GM19324 (cell line): ENCODE measurements around the gene CTDP1.

Experiments
- ATAC-seq: cut with Tn5 transposase; IDR thresholded peaks from one replicate; pipeline ENCODE4 v1.9.1; 2021; ENCODE audit warnings: mild to moderate bottlenecking, moderate library complexity; ENCODE audit not compliant: unreplicated experiment, low FRiP score

CTDP1 gene

GRCh38 chr18:79789901-79790890 lies 110.6 kb downstream of the CTDP1 start:
- no peak for ATAC-seq

- ATAC-seq: no peak
These were observed 111.7 kb downstream of the CTDP1 start for GRCh38 chr18:79790996-79791972.

- ATAC-seq: no peak
These were observed 112.7 kb downstream of the CTDP1 start for GRCh38 chr18:79792096-79792987.

- no peak for ATAC-seq
These were observed 113.4 kb downstream of the CTDP1 start for GRCh38 chr18:79792988-79793355.

GRCh38 chr18:79794846-79795245 lies 115.2 kb downstream of the CTDP1 start:
- ATAC-seq: no peak

- no peak for ATAC-seq
These were observed 115.8 kb downstream of the CTDP1 start for GRCh38 chr18:79795446-79795845.

DNA sequence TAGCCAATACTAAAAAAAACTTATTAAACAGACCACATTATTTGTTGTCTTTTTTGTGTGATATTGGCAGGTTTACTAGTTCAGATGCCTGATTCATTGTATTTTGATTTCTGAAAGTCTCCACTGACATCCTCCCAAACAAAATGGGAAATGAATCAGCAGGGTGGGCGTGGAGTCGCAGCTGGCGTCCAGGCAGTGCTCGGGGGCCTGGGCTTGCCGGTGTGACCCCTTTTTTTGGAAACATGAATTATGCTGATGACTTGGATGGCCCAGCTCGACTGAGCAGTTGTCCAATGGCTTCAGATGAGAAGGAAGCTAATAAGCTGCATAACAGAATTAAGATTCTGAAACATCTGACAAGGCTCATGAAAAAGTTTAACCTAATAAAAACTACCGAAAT lies 116.4 kb downstream of the CTDP1 start:
- no peak for ATAC-seq

DNA sequence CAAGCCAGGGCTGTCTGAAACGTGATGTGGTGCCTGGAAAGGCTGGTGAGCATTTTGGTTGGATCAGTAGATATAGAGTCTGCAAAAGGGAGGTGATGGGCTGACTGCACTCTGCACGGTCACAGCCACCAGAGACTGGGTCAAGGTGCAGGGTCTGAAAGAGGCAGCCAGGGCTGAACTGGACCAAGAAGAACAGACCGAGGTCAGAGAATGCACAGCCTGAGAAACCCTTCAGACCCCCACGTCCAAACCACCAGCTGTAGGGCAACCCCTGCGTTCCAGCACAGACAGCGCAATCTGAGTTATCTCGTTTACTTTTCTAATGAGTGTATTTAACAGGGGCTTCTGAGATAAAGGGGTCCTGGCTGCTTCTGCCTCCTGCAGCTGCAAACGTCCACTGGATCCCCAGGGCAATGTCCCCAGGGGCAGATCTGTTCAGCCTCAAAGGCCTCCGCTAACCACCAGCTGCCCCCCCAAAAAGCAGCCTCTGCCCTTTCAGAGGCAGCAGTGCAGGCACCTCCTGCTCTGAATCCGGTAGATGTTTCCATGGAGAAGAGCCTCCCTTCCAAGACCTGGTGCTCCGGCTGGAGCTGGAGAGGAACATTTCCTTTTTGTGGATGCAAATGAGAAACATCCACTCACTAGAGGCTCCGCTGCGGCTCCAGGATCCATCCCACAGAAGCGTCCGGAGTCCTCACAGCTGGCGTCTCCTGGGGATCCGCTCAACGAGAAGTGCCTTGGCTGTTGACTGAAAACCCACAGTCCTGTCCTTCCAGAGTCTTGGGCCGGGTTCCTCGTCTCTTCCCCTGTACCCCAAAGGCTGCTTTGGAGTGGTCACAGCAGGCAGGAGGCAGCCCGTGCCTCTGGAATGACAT lies 117.2 kb downstream of the CTDP1 start:
- ATAC-seq: no peak

DNA sequence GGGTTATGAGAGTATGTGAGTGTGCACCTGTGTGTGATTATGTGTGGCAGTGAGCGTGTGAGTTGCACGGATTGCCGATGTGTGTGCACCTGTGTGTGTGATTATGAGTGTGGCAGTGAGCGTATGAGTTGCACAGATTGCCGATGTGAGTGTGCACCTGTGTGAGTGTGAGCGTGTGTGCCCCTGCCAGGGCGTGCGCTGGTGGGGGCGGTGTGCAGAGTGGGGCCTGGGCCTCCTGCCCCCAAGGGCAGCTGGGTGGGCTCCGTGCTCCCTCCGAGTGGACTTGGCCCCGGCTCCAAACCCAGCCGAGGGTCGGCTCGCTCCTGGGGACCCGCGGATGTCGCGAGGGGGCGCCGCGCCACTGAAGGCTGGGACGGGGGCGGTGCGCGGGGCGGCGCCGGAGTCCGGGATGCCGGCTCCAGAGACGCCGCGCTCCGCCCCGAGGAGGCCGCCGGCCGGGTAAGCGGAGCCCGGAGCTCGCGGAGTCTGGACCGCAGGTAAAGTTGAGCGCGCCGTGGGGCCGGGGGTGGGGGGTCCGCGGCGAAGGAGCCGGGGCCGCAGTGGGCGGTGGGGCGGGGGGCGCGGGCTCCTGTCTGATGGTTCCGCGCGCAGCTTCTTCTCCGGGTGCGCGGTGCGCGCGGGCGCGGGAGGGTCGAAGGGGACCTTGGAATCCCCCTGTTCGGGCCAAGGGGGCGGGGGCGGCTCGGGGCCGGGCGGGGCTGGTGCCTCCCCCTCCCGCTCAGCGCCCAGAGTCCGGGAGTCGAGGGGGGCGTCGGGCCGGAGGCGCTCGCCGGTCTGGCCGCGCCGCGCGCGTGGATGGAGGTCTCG lies 118.1 kb downstream of the CTDP1 start, which contains the start of gene KCNG2:
TSS of gene KCNG2 (plus strand) at position 421 of the 828 bp plus-strand sequence. CDS start 65,730 bp downstream, outside the sequence.
- no peak for ATAC-seq

DNA sequence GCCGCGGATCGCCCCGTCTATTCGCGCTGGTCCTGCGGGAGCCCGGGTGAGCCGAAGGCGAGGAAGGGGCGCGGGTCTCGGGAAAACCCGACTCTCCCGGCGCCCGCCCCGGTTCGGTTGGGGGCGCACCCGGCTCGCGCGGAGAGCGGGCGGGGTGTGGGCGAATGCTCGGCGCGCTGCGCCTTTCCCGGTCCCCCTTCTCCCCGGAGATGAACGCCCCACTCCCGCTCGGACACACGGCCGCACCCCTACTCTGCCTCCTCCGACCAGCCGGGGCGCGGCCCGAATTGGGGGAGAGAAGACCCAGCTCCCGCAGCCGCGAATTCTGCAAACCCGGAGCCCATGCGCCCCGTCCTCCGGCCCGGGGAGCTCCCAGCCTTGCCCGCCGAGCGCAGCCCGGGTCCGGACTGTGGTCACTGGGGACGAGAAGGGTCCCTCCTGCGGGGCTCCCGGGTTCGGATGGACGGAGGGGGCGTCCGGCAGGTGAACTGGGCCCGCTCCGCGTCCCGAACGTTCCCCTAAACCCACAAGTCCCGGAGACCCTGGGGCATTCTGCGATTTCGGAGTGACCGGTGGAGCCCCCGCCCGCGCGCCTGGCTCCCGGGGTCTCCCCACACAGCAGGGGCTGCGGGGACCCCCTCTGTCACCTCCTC lies 118.9 kb downstream of the CTDP1 start:
- ATAC-seq: no peak

DNA sequence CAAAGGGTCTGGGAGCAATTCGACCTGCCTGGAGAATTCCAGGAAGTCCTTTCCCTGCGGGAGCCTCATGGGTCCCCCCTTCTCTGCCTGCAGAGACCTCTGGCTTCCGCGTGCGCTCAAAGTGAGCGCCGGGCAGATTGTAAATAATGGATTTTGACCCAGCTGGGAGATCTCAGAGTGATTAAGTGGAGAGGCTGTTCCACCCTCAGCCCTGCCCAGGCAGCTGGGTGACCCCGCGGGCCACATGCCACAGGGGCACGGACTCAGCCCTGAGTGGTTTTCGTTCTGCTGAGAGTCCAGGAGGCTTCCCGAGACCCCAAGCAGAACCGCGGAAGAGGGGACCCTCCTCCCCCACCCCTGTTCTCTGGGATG lies 119.4 kb downstream of the CTDP1 start:
- ATAC-seq: no peak

DNA sequence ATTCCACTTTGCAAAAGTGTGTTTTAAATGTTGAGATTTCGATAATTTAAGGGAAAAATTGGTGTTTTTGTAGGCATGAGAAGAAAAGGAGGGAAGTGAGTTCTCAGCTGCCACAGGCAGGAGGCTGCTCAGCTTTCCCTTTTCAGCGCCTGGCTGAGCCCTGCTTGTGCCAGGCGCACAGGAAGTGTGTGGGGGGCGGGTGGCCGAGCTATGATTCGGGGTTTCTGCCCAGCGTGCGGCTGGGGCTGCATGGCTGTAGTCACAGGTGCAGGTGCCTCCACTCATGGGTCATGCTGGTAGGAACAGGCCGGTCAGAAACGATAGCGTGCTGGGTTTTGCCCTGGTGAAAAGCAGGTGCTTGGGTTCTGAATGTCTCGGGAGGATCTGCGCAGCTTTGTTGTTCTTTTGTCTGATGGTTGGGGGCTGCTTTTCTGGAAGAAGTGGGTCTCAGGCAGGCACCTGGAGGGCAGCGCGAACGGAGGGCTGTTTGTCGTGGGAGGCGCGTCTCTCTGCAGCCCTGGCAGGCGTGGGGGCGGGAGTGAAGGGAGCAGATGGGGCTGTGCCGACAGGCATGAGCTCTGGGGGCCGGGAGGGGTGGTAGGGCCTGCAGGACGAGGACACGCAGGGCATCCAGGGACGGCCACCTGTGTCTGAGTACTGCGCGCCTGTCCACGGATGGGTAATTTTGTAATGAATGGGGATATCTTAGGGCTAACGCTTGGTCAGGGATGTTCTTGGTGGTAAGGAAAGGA lies 120.2 kb downstream of the CTDP1 start:
- ATAC-seq: no peak

DNA sequence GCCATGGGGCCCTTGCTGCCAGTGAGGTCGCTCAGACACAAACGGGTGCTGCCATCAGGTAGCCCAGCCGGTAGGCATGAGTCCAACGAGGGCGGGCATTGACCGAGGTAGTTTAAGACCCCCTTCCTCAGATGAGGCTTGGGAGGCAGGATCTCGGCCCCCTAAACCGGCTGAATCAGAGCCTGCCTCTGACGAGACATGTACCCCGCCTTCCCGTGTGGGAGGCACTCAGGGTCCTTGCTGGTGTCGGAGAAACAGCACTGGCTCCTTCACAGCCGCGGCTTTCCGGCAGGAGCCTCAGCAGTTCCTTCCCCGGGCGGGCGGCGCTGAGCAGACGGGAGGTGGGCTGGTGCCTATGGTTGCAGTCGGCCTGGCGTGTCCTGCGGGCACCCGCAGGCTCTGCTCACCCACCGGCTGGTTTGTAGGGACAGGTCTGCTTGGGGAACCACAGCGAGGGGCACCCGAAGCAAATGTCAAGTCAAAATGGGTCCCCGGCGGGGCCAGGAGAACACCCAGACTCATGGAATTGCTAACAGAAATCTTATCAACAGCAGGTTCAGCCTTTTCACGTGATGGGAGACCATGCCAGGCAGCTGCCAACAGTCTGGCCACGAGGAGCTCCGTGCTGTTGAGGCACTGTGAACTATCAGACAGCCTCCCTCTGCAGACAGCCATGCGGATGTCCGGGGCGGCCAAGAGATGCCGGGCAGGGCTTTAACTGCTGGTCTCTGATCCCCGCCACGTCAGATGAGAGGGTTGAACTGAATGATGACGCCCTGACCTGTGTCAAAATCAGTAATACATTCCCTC lies 121.0 kb downstream of the CTDP1 start:
- no peak for ATAC-seq

GRCh38 chr18:79801217-79801616 lies 121.6 kb downstream of the CTDP1 start:
- no peak for ATAC-seq

- no peak for ATAC-seq
These were observed 122.0 kb downstream of the CTDP1 start for GRCh38 chr18:79801641-79802040.

DNA sequence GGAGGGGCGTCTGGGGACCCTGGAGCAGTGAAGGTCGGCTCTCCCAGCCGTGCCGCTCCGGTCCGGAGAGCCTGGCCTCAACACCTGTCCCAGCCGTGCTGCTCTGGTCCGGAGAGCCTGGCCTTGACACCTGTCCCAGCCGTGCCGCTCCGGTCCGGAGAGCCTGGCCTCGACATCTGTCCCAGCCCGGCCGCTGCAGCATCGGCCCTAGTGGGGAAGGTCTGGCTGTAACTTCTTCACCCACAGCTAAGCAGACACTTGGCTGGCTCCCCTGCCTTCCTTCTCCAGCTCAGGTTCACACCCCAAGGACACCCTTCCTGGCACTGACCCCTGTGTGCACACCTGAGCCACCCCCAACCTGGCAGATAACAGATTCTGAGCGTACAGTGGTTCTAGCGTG lies 122.7 kb downstream of the CTDP1 start:
- ATAC-seq: no peak
